HG02642 (cell line): ENCODE measurements around the gene PROCA1.
"Not testable (repeated sequence)": the region's sequence is repeated elsewhere in the genome, so short reads cannot be mapped to it uniquely, and the experiment has no call there.

Experiments
- ATAC-seq: cut with Tn5 transposase; IDR thresholded peaks from one replicate; pipeline ENCODE4 v1.9.1; 2021; ENCODE audit warnings: mild to moderate bottlenecking; ENCODE audit not compliant: unreplicated experiment, poor library complexity

Gene PROCA1

GRCh38 chr17:28726627-28727491 lies 15.2 kb upstream of the PROCA1 start:
- peak; percentile 43 for ATAC-seq

- ATAC-seq = peak; percentile 8
Measured at GRCh38 chr17:28726226-28726626, 14.5 kb upstream of the PROCA1 start, which contains the start of gene TLCD1. Gene TLCD1 (minus strand): TSS chr17:28726233. CDS start chr17:28726097, 136 bp downstream.

GRCh38 chr17:28725660-28726225 lies 14.1 kb upstream of the PROCA1 start:
- ATAC-seq = no peak

GRCh38 chr17:28725166-28725659 lies 13.5 kb upstream of the PROCA1 start:
- ATAC-seq = no peak

- ATAC-seq = no peak
Measured at GRCh38 chr17:28724500-28725165, 12.9 kb upstream of the PROCA1 start.

- not testable (repeated sequence) for ATAC-seq
Measured at GRCh38 chr17:28723836-28724499, 12.3 kb upstream of the PROCA1 start.

GRCh38 chr17:28723159-28723835 lies 11.6 kb upstream of the PROCA1 start:
- no peak for ATAC-seq

- ATAC-seq = no peak
Measured at GRCh38 chr17:28722417-28723158, 10.9 kb upstream of the PROCA1 start.

GRCh38 chr17:28720997-28721329 lies 9.3 kb upstream of the PROCA1 start:
- ATAC-seq = not testable (repeated sequence)

GRCh38 chr17:28720247-28720996 lies 8.7 kb upstream of the PROCA1 start:
- ATAC-seq = no peak

GRCh38 chr17:28719021-28719433 lies 7.3 kb upstream of the PROCA1 start:
- no peak for ATAC-seq

GRCh38 chr17:28718333-28719020 lies 6.8 kb upstream of the PROCA1 start:
- ATAC-seq = no peak

- no peak for ATAC-seq
Measured at GRCh38 chr17:28717578-28718332, 6.1 kb upstream of the PROCA1 start, which contains the start of gene RAB34. Gene RAB34 (minus strand): TSS chr17:28717868. CDS start chr17:28717266, 602 bp downstream.

- ATAC-seq = no peak
Measured at GRCh38 chr17:28716740-28717577, 5.3 kb upstream of the PROCA1 start.

GRCh38 chr17:28715217-28715616 lies 3.5 kb upstream of the PROCA1 start:
- no peak for ATAC-seq

GRCh38 chr17:28714281-28714680 lies 2.6 kb upstream of the PROCA1 start:
- ATAC-seq = no peak
